HepG2 (cell line): ENCODE data around the gene TSPAN9. TPM values are rescaled to one million over a fixed set of nuclear protein-coding genes. Genes with fewer than 3 reads are reported as not detected.

Experiments
- ATAC-seq: fragments of 200-7000 bp; cut with Tn5 transposase; 3 replicates; pipeline ENCODE4 v1.9.1; 2020; ENCODE audit warnings: mild to moderate bottlenecking, moderate library complexity
- BruUV-seq: library from RNA; stranded (reverse); fragments of 400-500 nt; replicated peaks from 2 replicates; lab custom pipeline; 2021; lab: Mats Ljungman, UMichigan
- CTCF ChIA-PET: fragments of 300-600 bp; formaldehyde crosslinking; extraction: SDS; loops from one replicate; lab custom pipeline; 2021; ENCODE audit warnings: low total read pairs, inconsistent platforms, low intra/inter-chr PET ratio; lab: Yijun Ruan, JAX
- POLR2A ChIA-PET: fragments of 350-600 bp; sonication (Branson Sonifier 250); formaldehyde crosslinking; loops from one replicate; lab custom pipeline; 2020; ENCODE audit warnings: antibody characterized with exemption, inconsistent platforms; lab: Yijun Ruan, JAX
- DNase-seq: peaks from one replicate; pipeline ENCODE4 v3.0.0-alpha.2; 2015; ENCODE audit warnings: low spot score
- FAIRE-seq: peaks from 3 replicates; lab custom pipeline; 2011; peaks lifted over from hg19 to GRCh38; lab: Jason Lieb, UNC
- H2AFZ ChIP-seq: one replicate; pipeline ENCODE4 v1.6.1; 2011; ENCODE audit warnings: low read length, inconsistent platforms
- H3K27ac ChIP-seq: fragments of 300-600 bp; 3 replicates; pipeline ENCODE4 v1.8.0; 2011; ENCODE audit warnings: mixed run types, mild to moderate bottlenecking, mixed read lengths, low read length, inconsistent platforms; ENCODE audit not compliant: insufficient read depth; ENCODE audit errors: extremely low read length
- H3K27me3 ChIP-seq, 2 experiments: fragments of 200-600 bp in 1 of 2; 2 replicates in 1 of 2; 3 replicates in 1 of 2; pipeline versions ENCODE4 v1.6.0 to v1.8.0; 2011; ENCODE audit warnings: low read length in 2 of 2, mild to moderate bottlenecking in 2 of 2, moderate library complexity in 2 of 2, inconsistent platforms in 1 of 2; ENCODE audit not compliant: insufficient read depth in 2 of 2, control insufficient read depth in 1 of 2
- H3K36me3 ChIP-seq, 2 experiments: fragments of 200-600 bp in 1 of 2; replicated peaks in 1 of 2; 2 replicates in 1 of 2; 3 replicates in 1 of 2; pipeline versions ENCODE4 v1.5.1 to v1.8.0; 2011; ENCODE audit warnings: low read length in 2 of 2, inconsistent platforms in 1 of 2; ENCODE audit not compliant: insufficient read depth in 2 of 2, control insufficient read depth in 1 of 2
- H3K4me1 ChIP-seq: 2 replicates; pipeline ENCODE4 v1.5.1; 2012; ENCODE audit warnings: low read length, inconsistent platforms; ENCODE audit not compliant: insufficient read depth
- H3K4me2 ChIP-seq: 2 replicates; pipeline ENCODE4 v1.6.0; 2011; ENCODE audit warnings: low read depth, low read length, inconsistent platforms
- H3K4me3 ChIP-seq, 3 experiments: fragments of 200-600 bp in 1 of 3; sonication (generic), shearing (Covaris generic) in 1 of 3; replicated peaks in 1 of 3; 2 replicates each; pipeline ENCODE4 v1.5.1; 2011 to 2016; ENCODE audit warnings: low read length in 3 of 3, inconsistent platforms in 2 of 3, low read depth in 2 of 3, mild to moderate bottlenecking in 2 of 3, control low read depth in 1 of 3, mixed read lengths in 1 of 3; ENCODE audit not compliant: insufficient read depth in 1 of 3
- H3K79me2 ChIP-seq: one replicate; pipeline ENCODE4 v1.6.1; 2011; ENCODE audit warnings: low read length, inconsistent platforms; ENCODE audit not compliant: insufficient read depth
- H3K9ac ChIP-seq: 2 replicates; pipeline ENCODE4 v1.6.0; 2011; ENCODE audit warnings: mild to moderate bottlenecking, low read depth, low read length, inconsistent platforms; ENCODE audit not compliant: insufficient read depth
- H3K9me3 ChIP-seq: 2 replicates; pipeline ENCODE4 v1.5.1; 2012; ENCODE audit warnings: mild to moderate bottlenecking, low read length
- H4K20me1 ChIP-seq: 2 replicates; pipeline ENCODE4 v1.6.0; 2011; ENCODE audit warnings: inconsistent platforms, mild to moderate bottlenecking, low read length, moderate library complexity; ENCODE audit not compliant: insufficient read depth
- HNF4A ChIP-seq: sonication (generic); formaldehyde crosslinking; IDR thresholded peaks from 2 replicates; pipeline ENCODE4 v1.4.0; 2020; ENCODE audit warnings: missing genetic modification reagents
- HNRNPLL ChIP-seq: fragments of 200-400 bp; formaldehyde crosslinking; IDR thresholded peaks from 2 replicates; pipeline ENCODE4 v1.6.1; 2017; ENCODE audit warnings: mild to moderate bottlenecking, low read depth, low read length; ENCODE audit not compliant: poor library complexity, severe bottlenecking
- HOXA3 ChIP-seq: sonication (generic); formaldehyde crosslinking; IDR thresholded peaks from 2 replicates; pipeline ENCODE4 v1.5.0; 2020; ENCODE audit warnings: missing genetic modification reagents
- HOXA5 ChIP-seq: sonication (generic); formaldehyde crosslinking; IDR thresholded peaks from 2 replicates; pipeline ENCODE4 v1.4.0; 2020; ENCODE audit warnings: missing genetic modification reagents
- STAG1 ChIP-seq: sonication (generic); formaldehyde crosslinking; IDR thresholded peaks from 2 replicates; pipeline ENCODE4 v1.4.0; 2020; ENCODE audit warnings: missing genetic modification reagents
- TBP ChIP-seq: sonication (generic); formaldehyde crosslinking; IDR thresholded peaks from 2 replicates; pipeline ENCODE4 v1.5.0; 2020; ENCODE audit warnings: missing genetic modification reagents
- ZBTB38 ChIP-seq: sonication (generic); formaldehyde crosslinking; IDR thresholded peaks from 2 replicates; pipeline ENCODE4 v1.5.1; 2020; ENCODE audit warnings: mild to moderate bottlenecking, missing genetic modification reagents
- ZFX ChIP-seq: sonication (generic); formaldehyde crosslinking; IDR thresholded peaks from 2 replicates; pipeline ENCODE4 v1.4.0; 2020; ENCODE audit warnings: mild to moderate bottlenecking, low read depth, missing genetic modification reagents, moderate library complexity
- ZNF501 ChIP-seq: sonication (generic); formaldehyde crosslinking; IDR thresholded peaks from 2 replicates; pipeline ENCODE4 v1.5.1; 2020; ENCODE audit warnings: mild to moderate bottlenecking, moderate library complexity, missing genetic modification reagents
- WGBS: methylation state at CpG from one replicate; pipeline ENCODE4 v1.1.6; 2017; ENCODE audit warnings: low lambda C conversion rate; 5-methylcytosine and 5-hydroxymethylcytosine counted together
- in situ Hi-C: cut with HindIII; loops from 2 replicates; pipeline ENCODE4 v1.10.0; 2017; ENCODE audit warnings: low pct_unique_long_range_greater_than_20kb; ENCODE audit not compliant: extremely low pct_ligation_motif_present
- intact Hi-C: fragments of 100-400 bp; cut with micrococcal nuclease; formaldehyde crosslinking; loops from one replicate; pipeline ENCODE4 v1.10.0; 2022; ENCODE audit not compliant: unreplicated experiment
- polyA plus RNA-seq, 8 experiments: library from polyadenylated mRNA; depleted of rRNA in 3 of 8; stranded (reverse) in 7 of 8; unstranded in 1 of 8; fragments of >200 nt; fragmentation: Illumina TruSeq in 4 of 8; extraction: Trizol in 4 of 8; gene quantifications; 2 replicates each; pipeline versions ENCODE4 v1.2.1 to v1.2.3, GENCODE V29; 2011 to 2016; ENCODE audit warnings: low read depth in 4 of 8, missing spikeins in 1 of 8, mixed read lengths in 1 of 8; ENCODE audit not compliant: insufficient read depth in 1 of 8
- total RNA-seq, 5 experiments: library from RNA; depleted of rRNA; stranded (reverse); fragments of >200 nt; fragmentation: Illumina TruSeq; extraction: Trizol; gene quantifications; 2 replicates each; pipeline ENCODE4 v1.2.3, GENCODE V29; 2016; ENCODE audit warnings: low read depth in 1 of 5
- TF ChIP-seq, protein P1 (sequence below): sonication (generic); formaldehyde crosslinking; IDR thresholded peaks from 2 replicates; pipeline ENCODE4 v1.5.1; 2020; ENCODE audit warnings: mild to moderate bottlenecking, missing genetic modification reagents, moderate library complexity
- TF ChIP-seq, protein P2 (sequence below): sonication (generic); formaldehyde crosslinking; IDR thresholded peaks from 2 replicates; pipeline ENCODE4 v1.5.0; 2020; ENCODE audit warnings: mild to moderate bottlenecking, missing genetic modification reagents, moderate library complexity
- TF ChIP-seq, protein P3 (sequence below): sonication (generic); formaldehyde crosslinking; IDR thresholded peaks from 2 replicates; pipeline ENCODE4 v1.4.0; 2020; ENCODE audit warnings: missing genetic modification reagents
- TF ChIP-seq, protein P4 (sequence below): sonication (generic); formaldehyde crosslinking; IDR thresholded peaks from 2 replicates; pipeline ENCODE4 v1.9.0; 2021; ENCODE audit warnings: missing genetic modification reagents, borderline replicate concordance

The TSPAN9 gene
- total and polyA plus RNA-seq, 2 of the 13 experiments (the other 11 are each of a cell fraction or from before 2014, with no cell fraction given): 18.1 to 42.3 TPM

DNA sequence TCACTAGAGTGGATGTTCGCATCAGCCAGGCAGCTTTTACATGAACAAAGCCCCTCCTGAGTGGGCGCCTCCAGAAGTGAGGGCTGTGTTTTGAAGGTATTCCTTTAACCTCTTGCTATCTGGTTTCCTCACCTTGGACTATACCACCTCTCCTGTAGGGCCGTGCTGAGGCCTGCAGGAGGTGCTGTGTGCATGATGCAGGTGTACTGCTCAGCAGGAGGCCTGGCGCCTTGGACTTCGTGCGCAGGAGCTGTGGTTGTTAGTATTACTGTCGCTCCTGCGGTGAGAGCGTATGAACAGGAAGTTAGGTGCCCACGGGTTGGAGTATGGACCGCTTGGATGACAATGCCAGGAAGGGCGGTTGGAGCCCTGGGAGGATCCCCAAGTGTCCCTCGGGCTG lies 130.7 kb downstream of the TSPAN9 start:
- POLR2A ChIA-PET: no interaction called here
- no peak overlapping the region for H3K9ac ChIP-seq
- no peak overlapping the region for H3K4me2 ChIP-seq
- no peak overlapping the region for H2AFZ ChIP-seq
- H3K79me2 ChIP-seq: no peaks in the 10 kb centered on the region
- no peaks in the 10 kb centered on the region for H3K27me3 ChIP-seq
- H3K36me3 ChIP-seq: peaks cover 3 to 6% of the 10 kb centered on the region in 2 experiments; a peak in 2 of 5 replicates
- no peak overlapping the region for H3K27ac ChIP-seq
- H3K4me1 ChIP-seq: no peaks in the 10 kb centered on the region
- in situ Hi-C loops: no loop called here
- 78% methylated on average over 11 of the region's 13 CpGs for WGBS
- FAIRE-seq (peak; percentile 21), DNase-seq (peak; percentile 61), ATAC-seq (peak; percentile 85)
- intact Hi-C loops: loop anchor here (2.0 kb wide), 1 partner anchor 67 kb away; no protein-coding TSS in a partner anchor
- BruUV-seq: no TSS peak
- TF ChIP-seq, protein P1, sequence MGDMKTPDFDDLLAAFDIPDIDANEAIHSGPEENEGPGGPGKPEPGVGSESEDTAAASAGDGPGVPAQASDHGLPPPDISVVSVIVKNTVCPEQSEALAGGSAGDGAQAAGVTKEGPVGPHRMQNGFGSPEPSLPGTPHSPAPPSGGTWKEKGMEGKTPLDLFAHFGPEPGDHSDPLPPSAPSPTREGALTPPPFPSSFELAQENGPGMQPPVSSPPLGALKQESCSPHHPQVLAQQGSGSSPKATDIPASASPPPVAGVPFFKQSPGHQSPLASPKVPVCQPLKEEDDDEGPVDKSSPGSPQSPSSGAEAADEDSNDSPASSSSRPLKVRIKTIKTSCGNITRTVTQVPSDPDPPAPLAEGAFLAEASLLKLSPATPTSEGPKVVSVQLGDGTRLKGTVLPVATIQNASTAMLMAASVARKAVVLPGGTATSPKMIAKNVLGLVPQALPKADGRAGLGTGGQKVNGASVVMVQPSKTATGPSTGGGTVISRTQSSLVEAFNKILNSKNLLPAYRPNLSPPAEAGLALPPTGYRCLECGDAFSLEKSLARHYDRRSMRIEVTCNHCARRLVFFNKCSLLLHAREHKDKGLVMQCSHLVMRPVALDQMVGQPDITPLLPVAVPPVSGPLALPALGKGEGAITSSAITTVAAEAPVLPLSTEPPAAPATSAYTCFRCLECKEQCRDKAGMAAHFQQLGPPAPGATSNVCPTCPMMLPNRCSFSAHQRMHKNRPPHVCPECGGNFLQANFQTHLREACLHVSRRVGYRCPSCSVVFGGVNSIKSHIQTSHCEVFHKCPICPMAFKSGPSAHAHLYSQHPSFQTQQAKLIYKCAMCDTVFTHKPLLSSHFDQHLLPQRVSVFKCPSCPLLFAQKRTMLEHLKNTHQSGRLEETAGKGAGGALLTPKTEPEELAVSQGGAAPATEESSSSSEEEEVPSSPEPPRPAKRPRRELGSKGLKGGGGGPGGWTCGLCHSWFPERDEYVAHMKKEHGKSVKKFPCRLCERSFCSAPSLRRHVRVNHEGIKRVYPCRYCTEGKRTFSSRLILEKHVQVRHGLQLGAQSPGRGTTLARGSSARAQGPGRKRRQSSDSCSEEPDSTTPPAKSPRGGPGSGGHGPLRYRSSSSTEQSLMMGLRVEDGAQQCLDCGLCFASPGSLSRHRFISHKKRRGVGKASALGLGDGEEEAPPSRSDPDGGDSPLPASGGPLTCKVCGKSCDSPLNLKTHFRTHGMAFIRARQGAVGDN: peak; percentile 36; the same call in 1 of the 2 replicates
- TF ChIP-seq STAG1 (CRISPR knock-in tag) (peak; percentile 52), ZNF501 (CRISPR knock-in tag) (no peak), HNF4A (CRISPR knock-in tag) (peak; percentile 70), HOXA5 (CRISPR knock-in tag) (no peak), ZBTB38 (peak; percentile 71), TBP (CRISPR knock-in tag) (no peak), ZFX (CRISPR knock-in tag) (0 out of 2 replicates have a peak, but pooled peaks have one; percentile 19), HOXA3 (peak; percentile 67; the same call in 1 of the 2 replicates), HNRNPLL (peak; percentile 36)
- TF ChIP-seq, protein P2, sequence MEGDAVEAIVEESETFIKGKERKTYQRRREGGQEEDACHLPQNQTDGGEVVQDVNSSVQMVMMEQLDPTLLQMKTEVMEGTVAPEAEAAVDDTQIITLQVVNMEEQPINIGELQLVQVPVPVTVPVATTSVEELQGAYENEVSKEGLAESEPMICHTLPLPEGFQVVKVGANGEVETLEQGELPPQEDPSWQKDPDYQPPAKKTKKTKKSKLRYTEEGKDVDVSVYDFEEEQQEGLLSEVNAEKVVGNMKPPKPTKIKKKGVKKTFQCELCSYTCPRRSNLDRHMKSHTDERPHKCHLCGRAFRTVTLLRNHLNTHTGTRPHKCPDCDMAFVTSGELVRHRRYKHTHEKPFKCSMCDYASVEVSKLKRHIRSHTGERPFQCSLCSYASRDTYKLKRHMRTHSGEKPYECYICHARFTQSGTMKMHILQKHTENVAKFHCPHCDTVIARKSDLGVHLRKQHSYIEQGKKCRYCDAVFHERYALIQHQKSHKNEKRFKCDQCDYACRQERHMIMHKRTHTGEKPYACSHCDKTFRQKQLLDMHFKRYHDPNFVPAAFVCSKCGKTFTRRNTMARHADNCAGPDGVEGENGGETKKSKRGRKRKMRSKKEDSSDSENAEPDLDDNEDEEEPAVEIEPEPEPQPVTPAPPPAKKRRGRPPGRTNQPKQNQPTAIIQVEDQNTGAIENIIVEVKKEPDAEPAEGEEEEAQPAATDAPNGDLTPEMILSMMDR (CRISPR knock-in tag): peak; percentile 61
- TF ChIP-seq, protein P3, sequence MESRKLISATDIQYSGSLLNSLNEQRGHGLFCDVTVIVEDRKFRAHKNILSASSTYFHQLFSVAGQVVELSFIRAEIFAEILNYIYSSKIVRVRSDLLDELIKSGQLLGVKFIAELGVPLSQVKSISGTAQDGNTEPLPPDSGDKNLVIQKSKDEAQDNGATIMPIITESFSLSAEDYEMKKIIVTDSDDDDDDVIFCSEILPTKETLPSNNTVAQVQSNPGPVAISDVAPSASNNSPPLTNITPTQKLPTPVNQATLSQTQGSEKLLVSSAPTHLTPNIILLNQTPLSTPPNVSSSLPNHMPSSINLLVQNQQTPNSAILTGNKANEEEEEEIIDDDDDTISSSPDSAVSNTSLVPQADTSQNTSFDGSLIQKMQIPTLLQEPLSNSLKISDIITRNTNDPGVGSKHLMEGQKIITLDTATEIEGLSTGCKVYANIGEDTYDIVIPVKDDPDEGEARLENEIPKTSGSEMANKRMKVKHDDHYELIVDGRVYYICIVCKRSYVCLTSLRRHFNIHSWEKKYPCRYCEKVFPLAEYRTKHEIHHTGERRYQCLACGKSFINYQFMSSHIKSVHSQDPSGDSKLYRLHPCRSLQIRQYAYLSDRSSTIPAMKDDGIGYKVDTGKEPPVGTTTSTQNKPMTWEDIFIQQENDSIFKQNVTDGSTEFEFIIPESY: peak; percentile 100
- TF ChIP-seq, protein P4, sequence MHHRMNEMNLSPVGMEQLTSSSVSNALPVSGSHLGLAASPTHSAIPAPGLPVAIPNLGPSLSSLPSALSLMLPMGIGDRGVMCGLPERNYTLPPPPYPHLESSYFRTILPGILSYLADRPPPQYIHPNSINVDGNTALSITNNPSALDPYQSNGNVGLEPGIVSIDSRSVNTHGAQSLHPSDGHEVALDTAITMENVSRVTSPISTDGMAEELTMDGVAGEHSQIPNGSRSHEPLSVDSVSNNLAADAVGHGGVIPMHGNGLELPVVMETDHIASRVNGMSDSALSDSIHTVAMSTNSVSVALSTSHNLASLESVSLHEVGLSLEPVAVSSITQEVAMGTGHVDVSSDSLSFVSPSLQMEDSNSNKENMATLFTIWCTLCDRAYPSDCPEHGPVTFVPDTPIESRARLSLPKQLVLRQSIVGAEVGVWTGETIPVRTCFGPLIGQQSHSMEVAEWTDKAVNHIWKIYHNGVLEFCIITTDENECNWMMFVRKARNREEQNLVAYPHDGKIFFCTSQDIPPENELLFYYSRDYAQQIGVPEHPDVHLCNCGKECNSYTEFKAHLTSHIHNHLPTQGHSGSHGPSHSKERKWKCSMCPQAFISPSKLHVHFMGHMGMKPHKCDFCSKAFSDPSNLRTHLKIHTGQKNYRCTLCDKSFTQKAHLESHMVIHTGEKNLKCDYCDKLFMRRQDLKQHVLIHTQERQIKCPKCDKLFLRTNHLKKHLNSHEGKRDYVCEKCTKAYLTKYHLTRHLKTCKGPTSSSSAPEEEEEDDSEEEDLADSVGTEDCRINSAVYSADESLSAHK (CRISPR knock-in tag): no peak
- H3K4me3 ChIP-seq: no peak overlapping the region
- peaks cover 7% of the 10 kb centered on the region; the same call in 1 of the 2 replicates for H4K20me1 ChIP-seq
- H3K9me3 ChIP-seq: no peaks in the 10 kb centered on the region
- CTCF ChIA-PET: interaction anchor here (1.3 kb wide), 1 partner anchor 68 kb away, joined by 8 read pairs; no protein-coding TSS in a partner anchor
